Omental fat pad (tissue), 4 donors: ENCODE measurements around the gene ZBTB17. TPM values are rescaled to one million over a fixed set of nuclear protein-coding genes. Genes with fewer than 3 reads are reported as not detected.

Source experiments
- ATAC-seq: fragments of 150-250 bp; one replicate; pipeline ENCODE4 v1.9.1; 2016; ENCODE audit warnings: mild to moderate bottlenecking, moderate library complexity; ENCODE audit not compliant: low FRiP score
- DNase-seq: peaks from one replicate; pipeline ENCODE4 v3.0.0-alpha.2; 2019; ENCODE audit warnings: low spot score
- total RNA-seq, 4 donors: library from RNA; depleted of rRNA; stranded (reverse); fragments of >200 nt; gene quantifications; one replicate each; pipeline ENCODE4 v1.1.0, GENCODE V29; 2016
- TF ChIP-seq, protein P1 (sequence below), 3 donors: fragments of 450-650 bp; IDR thresholded peaks; one replicate each; pipeline ENCODE4 v1.5.1; 2016 to 2017; ENCODE audit warnings: antibody characterized with exemption in 3 of 3, mild to moderate bottlenecking in 3 of 3, moderate library complexity in 2 of 3

ZBTB17 gene
- total RNA-seq, 4 donors from 2014 or later: 20.7 to 53.6 (median 27.8) TPM

DNA sequence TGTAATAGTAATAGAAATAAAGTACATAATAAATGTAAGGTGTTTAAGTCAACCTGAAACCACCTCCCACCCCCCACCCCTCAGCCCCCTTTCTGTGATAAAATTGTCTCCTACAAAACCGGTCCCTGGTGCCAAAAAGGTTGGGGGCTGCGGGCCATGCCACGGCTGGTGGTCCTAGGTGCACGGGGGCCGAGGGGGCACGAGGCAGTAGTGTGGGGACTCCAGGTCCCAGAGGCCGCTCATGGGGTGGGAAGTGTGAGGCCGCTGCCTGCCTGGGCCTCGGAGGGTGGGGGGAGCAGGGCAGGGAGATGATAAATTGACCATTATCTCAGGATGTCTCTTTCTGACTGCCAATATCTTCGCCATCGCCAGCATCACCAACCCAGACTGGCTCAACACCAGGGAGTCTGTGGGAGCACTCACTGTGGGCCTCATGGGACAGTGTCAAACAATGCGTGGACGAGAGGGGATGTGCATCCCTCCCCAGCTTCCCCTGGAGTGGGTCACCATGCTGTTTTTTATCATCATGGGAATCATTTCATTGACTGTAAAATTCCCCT, 6.5 kb downstream of the ZBTB17 start:
- DNase-seq (peak; percentile 14), ATAC-seq (no peak)
- TF ChIP-seq, protein P1, sequence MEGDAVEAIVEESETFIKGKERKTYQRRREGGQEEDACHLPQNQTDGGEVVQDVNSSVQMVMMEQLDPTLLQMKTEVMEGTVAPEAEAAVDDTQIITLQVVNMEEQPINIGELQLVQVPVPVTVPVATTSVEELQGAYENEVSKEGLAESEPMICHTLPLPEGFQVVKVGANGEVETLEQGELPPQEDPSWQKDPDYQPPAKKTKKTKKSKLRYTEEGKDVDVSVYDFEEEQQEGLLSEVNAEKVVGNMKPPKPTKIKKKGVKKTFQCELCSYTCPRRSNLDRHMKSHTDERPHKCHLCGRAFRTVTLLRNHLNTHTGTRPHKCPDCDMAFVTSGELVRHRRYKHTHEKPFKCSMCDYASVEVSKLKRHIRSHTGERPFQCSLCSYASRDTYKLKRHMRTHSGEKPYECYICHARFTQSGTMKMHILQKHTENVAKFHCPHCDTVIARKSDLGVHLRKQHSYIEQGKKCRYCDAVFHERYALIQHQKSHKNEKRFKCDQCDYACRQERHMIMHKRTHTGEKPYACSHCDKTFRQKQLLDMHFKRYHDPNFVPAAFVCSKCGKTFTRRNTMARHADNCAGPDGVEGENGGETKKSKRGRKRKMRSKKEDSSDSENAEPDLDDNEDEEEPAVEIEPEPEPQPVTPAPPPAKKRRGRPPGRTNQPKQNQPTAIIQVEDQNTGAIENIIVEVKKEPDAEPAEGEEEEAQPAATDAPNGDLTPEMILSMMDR (IDR thresholded peaks at IDR 0.05): no peak

DNA sequence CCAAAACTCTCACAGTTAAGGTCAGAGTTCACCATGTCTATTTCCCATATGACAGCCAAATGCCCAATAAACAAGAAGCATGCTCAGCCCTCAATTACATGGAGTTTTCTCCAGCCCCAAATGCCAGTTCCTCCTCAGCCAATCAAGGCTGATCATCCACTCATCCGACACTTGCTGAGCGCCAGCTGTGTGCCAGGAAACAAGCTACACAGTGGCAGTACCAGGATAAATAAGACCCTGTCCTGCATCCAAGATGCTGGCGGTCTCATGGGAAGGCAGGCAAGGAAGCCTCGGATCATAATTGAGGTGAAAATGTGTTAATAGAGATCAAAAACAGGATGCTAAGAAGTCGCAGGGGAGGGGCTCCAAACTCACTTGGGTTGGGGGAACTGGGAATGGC, 7.7 kb downstream of the ZBTB17 start:
- DNase-seq (peak; percentile 11), ATAC-seq (no peak)
- TF ChIP-seq, protein P1 (IDR thresholded peaks at IDR 0.05): no peak

DNA sequence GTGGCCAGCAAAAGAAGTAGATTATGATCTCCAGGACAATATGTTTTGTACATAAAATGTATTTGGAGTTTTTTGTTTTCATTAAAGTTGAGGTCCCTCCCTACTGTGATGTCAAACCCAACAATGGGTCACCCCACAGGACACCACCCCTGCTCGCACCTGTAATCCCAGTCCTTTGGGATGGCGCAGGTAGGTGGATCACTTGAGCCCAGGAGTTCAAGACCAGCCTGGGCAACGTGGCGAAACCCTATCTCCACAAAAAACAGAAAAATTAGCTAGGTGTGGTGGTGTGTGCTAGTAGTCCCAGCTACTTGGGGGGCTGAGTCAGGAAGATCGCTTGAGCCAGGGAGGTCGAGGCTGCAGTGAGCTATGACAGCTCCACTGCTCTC, 9.0 kb downstream of the ZBTB17 start:
- TF ChIP-seq, protein P1 (IDR thresholded peaks at IDR 0.05): no peak
- DNase-seq (no peak), ATAC-seq (no peak)

DNA sequence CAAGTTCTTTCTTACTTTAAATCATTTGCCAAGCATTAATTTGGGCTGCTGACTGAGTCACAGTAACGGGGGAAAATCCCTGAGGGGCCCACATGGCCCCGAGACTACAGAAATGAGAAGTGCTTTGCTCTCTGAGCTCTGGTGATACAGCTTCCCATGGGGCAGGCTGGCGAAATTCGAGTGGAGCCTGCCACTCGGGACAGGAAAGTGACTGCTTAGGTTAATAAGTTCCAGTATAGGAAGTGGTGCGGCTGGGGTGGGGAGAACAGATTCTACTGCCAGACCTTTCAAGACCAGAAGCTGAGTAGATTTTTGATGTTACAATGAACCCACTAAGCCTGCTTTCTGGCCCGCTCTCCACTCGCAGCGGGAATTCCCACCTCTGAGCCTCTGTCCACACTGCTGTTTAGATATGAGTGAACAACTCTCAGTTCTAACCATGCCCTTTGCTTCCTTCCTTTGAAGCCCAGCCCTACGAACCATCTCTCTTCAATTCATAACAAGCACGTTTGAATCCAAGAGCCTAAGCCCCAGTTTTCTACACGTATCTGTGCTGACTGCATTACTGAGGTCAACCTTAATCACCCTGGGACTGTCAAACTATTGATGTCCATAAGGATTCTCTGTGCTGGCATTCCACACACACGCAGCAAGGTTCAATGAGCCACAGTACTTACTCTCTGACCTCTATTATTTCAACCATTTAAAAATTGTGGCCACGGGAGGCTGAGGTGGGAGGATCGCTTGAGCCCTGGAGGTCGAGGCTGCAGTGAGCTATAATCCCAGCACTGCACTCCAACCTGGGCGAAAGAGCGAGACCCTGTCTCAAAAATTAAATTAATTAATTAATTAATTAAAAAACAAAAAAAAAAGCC, 9.6 kb downstream of the ZBTB17 start:
- DNase-seq (peak; percentile 41), ATAC-seq (peak; percentile 44)
- TF ChIP-seq, protein P1 (IDR thresholded peaks at IDR 0.05): no peak

DNA sequence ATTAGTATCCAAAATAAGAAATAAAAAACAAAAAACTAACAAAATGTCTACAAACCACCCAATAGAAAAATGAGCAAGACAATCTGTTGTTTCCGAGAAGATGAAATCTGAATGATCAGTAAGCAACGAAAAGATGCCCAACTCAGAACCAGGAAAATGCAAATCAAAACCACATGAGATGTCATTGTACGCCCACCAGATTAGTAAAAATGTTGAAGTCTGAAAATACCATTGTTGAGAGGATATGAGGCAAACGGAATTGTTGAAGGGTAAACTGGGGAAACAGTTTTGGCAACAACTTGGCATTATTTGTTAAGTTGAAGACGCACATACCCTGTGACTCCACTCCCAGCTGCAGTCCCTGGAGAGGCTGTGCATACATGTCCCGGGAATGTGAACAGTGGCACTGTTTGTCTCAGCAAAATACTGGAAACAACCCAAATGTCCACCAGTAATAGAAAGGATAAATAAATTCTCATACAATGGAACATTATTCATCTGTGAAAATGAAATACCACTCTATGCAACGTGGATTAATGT, 10.6 kb downstream of the ZBTB17 start:
- peak; percentile 34 for ATAC-seq
- DNase-seq: no peak
- TF ChIP-seq, protein P1 (IDR thresholded peaks at IDR 0.05): no peak

DNA sequence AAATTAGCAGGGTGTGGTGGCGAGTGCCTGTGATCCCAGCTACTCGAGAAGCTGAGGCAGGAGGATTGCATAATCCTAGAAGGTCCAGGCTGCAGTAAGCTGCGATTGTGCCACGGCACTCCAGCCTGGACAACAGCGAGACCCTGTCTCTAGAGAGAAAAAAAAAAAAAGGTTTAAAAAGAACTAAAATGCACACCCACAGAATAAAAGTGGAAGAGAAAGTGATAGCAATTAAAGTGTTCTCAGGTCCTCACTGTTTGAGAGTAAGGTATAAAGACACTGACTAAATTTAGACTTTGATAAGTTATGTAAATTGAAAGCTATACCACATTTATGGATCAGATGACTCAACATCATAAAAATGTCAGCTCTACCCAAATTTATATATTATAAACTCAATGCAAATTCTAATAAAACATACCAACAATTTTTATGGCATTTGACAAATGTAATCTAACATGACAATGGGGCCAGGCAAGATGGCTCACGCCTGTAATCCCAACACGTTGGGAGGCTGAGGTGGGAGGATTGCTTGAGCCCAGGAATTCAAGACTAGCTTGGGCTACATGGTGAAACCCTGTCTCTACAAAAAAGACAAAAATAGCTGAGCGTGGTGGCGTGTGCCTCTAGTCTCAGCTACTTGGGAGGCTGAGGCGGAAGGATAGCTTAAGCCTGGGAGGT, 11.8 kb downstream of the ZBTB17 start:
- ATAC-seq (no peak), DNase-seq (no peak)
- TF ChIP-seq, protein P1 (IDR thresholded peaks at IDR 0.05): no peak
